ENCODE data around the gene DTYMK.

DTYMK gene

DNA sequence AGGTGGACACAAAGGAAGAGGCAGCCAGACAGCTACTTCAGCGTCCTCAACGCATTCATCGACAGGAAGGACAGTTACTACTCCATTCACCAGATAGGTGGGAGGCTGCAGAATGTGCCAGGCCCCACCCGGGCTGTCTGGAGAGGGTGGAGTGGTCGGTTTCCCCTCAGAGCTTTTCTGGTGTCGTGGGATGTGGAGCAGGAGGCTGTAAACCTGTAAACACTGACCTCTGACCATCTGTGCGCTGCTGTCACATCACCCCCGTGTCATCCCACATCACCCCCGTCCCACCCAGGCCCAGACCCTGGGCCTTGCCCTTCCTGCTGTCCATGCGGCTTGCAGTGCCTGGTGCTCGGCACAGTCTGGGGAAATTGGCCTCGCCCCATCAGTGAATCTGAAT lies 32.1 kb downstream of the DTYMK start:
- H3K4me3 Mint-ChIP-seq: no peak overlapping the region
- H3K27ac Mint-ChIP-seq: no peak overlapping the region
- no peak for DNase-seq
- H3K36me3 Mint-ChIP-seq (ENCODE audit: low read depth): peaks cover 32% of the 10 kb centered on the region
- peaks cover 3% of the 10 kb centered on the region for H3K4me1 Mint-ChIP-seq
- H3K27me3 Mint-ChIP-seq: no peaks in the 10 kb centered on the region
- ATAC-seq: no peak
- H3K9me3 Mint-ChIP-seq: no peaks in the 10 kb centered on the region

DNA sequence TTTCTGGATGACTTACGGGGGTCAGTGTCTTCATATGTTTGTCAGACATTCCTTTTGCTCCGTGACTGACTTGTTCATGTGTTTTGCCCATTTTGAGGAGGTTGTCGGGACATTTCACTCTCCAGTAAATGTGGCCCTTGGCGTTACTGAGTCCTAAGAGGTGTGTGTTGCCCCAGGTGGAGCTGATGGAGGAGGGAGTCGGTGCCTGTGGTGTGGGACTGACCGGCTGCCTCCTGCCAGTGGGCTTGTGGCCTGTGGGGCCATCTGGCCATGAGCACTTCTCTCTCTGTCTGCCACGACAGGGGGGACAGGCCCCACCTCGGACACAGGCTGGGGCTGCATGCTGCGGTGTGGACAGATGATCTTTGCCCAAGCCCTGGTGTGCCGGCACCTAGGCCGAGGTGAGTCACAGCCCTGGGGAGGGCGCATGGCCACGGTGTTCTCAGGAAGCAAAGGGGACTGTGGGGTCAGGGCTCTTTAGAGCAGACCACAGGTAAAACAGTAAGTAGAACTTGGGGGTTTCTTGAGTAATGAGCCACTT lies 33.3 kb downstream of the DTYMK start:
- no peaks in the 10 kb centered on the region for H3K27me3 Mint-ChIP-seq
- H3K36me3 Mint-ChIP-seq (ENCODE audit: low read depth): peaks cover 25% of the 10 kb centered on the region
- ATAC-seq: no peak

DNA sequence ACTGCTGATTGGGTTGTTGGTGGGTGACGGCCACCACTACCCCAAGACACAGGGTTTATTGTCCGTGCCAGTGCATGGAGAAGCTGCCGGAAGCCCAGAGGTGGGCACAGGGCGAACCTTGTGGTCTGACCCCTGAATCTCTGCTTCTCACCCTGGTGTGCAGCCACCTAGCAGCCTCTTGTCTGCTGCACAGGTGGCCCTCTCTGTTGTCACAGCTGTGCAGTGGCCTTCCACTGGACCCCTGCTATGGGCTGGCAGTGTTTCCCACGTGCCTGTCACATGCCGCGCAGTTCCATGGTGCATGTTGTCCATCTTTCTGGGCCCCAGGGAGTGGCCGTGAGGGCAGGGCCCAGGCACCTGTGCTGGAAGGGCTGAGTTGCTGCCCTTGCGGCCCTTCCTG lies 33.9 kb downstream of the DTYMK start:
- Mint-ChIP-seq H3K4me3 (no peak overlapping the region), H3K36me3 (ENCODE audit: low read depth) (peaks cover 23% of the 10 kb centered on the region), H3K27ac (no peak overlapping the region), H3K27me3 (no peaks in the 10 kb centered on the region), H3K9me3 (no peaks in the 10 kb centered on the region), H3K4me1 (peaks cover 7% of the 10 kb centered on the region)
- ATAC-seq (no peak), DNase-seq (no peak)

More for the DNA sequence above, 33.3 kb downstream of the DTYMK start:
- Mint-ChIP-seq H3K4me1 (peaks cover 7% of the 10 kb centered on the region), H3K4me3 (no peak overlapping the region), H3K9me3 (no peaks in the 10 kb centered on the region), H3K27ac (no peak overlapping the region)
- no peak for DNase-seq

DNA sequence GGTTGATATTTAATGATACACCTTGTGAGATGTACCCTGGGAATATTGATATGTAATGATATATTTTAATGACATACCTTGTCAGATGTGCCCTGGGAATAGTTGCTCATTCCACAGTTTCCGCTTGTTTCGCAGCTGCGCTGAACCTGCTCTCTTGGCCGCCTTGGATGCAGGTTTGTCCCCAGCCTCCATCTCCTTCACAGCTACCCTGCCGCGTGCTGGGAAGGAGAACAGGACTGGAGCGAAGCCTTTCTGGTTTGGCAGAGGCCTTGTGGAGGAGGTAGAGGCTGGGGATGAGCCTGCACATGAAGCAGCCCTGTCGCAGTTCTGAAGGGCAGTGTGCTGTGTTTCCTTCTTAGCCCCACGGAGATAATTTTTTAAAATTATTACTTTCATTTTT lies 34.5 kb downstream of the DTYMK start:
- Mint-ChIP-seq H3K9me3 (no peaks in the 10 kb centered on the region), H3K27me3 (no peaks in the 10 kb centered on the region), H3K4me1 (peaks cover 7% of the 10 kb centered on the region), H3K36me3 (ENCODE audit: low read depth) (peaks cover 19% of the 10 kb centered on the region), H3K4me3 (no peak overlapping the region), H3K27ac (no peak overlapping the region)
- no peak for ATAC-seq
- DNase-seq: no peak

DNA sequence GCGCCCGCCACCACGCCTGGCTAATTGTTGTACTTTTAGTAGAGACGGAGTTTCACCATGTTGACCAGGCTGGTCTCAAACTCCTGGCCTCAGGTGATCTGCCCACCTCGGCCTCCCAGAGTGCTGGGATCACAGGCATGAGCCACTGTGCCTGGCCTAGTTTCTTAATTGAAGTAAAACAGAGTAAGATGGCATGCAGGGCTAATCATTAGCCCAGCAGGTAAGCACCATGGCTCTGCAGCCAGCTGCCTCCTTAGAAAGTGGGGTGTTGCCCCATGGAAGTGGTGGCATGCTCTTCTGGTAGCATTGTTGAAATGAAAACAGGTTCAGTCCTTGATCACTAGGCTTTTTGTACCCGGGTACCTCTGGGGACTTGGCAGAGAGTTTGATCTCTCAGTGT lies 36.7 kb downstream of the DTYMK start:
- Mint-ChIP-seq H3K27me3 (no peaks in the 10 kb centered on the region), H3K4me3 (no peak overlapping the region), H3K9me3 (no peaks in the 10 kb centered on the region), H3K27ac (no peak overlapping the region), H3K36me3 (ENCODE audit: low read depth) (peaks cover 13% of the 10 kb centered on the region), H3K4me1 (peaks cover 7% of the 10 kb centered on the region)
- no peak for DNase-seq
- no peak for ATAC-seq

DNA sequence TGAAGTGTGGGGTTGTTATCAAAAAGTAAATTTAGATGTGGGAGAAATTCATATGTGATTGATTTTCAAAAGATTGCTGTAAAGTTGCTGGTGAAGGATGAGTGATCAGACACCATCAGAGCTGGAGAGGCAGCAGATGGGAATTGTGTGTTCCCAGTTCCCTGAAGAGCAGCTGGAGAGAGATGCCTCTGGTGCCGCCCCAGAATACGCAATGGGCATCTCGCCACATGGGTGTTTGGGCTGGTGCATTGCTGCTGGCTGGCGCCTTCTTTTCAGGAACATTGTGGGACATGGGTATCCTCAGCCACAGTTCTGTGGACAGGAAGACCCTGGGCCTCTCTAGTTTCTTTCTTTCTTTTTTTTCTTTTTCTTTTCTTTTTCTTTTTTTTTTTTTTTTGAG lies 37.2 kb downstream of the DTYMK start:
- Mint-ChIP-seq H3K4me1 (peaks cover 7% of the 10 kb centered on the region), H3K4me3 (no peak overlapping the region), H3K36me3 (ENCODE audit: low read depth) (peaks cover 10% of the 10 kb centered on the region), H3K27ac (no peak overlapping the region), H3K27me3 (no peaks in the 10 kb centered on the region), H3K9me3 (no peaks in the 10 kb centered on the region)
- DNase-seq: no peak
- no peak for ATAC-seq

DNA sequence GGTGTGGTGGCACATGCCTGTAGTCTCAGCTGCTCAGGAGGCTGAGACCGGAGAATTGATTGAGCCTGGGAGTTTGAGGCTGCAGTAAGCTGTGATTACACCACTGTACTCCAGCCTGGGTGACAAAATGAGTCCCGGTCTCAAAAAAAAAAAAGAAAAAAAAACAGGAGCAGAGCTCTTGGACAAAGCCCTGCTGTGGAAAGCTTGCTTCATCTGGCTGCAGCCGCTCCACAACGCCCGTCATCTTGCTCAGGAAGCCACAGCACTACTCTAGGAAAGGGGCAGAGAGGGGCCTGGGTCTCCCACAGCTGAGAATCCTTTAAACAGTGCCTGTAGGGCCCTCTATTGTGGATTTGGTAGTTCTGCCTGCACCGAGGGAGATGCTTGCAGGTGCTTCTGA lies 38.2 kb downstream of the DTYMK start:
- Mint-ChIP-seq H3K4me1 (peaks cover 11% of the 10 kb centered on the region), H3K36me3 (ENCODE audit: low read depth) (peaks cover 10% of the 10 kb centered on the region), H3K27ac (no peak overlapping the region), H3K9me3 (no peaks in the 10 kb centered on the region), H3K4me3 (no peak overlapping the region), H3K27me3 (no peaks in the 10 kb centered on the region)
- no peak for DNase-seq
- no peak for ATAC-seq

DNA sequence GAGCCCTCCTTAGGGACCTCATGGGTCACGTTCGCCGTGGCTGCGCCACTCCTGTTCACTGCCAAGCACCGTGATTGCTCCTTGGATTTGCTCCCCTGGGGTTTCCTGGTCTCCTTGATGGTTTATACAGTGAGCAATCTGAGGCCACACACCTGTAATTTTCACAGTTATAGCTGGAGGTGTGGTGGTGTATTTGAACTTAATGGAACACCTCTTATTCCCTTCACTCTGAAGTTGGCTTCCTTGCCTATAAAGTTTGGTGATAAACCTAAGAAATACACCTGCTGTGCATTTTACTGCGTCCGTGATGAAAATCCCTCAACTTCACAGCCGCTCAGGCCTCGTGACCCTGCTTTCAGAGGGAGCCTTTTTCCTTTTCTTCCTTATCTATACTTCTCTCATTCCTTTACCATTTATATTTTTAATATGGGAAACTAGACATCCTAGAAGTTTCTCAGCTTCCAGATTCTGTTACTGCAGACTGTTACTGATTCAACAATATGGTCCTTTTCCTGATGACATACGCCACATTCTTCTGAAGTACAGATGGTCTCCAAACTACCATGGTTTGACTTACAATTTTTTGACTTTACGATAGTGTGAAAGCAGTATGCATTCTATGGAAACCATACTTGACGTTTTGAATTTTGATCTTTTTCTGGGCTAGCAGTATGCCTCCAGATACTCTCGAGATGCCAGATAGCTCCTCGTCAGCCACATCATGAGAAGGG lies 40.5 kb downstream of the DTYMK start:
- no peak overlapping the region for H3K27ac Mint-ChIP-seq
- DNase-seq: no peak
- peaks cover 26% of the 10 kb centered on the region for H3K4me1 Mint-ChIP-seq
- ATAC-seq: no peak
- H3K9me3 Mint-ChIP-seq: no peaks in the 10 kb centered on the region
- no peak overlapping the region for H3K4me3 Mint-ChIP-seq
- peaks cover 9% of the 10 kb centered on the region for H3K36me3 Mint-ChIP-seq (ENCODE audit: low read depth)
- H3K27me3 Mint-ChIP-seq: no peaks in the 10 kb centered on the region

DNA sequence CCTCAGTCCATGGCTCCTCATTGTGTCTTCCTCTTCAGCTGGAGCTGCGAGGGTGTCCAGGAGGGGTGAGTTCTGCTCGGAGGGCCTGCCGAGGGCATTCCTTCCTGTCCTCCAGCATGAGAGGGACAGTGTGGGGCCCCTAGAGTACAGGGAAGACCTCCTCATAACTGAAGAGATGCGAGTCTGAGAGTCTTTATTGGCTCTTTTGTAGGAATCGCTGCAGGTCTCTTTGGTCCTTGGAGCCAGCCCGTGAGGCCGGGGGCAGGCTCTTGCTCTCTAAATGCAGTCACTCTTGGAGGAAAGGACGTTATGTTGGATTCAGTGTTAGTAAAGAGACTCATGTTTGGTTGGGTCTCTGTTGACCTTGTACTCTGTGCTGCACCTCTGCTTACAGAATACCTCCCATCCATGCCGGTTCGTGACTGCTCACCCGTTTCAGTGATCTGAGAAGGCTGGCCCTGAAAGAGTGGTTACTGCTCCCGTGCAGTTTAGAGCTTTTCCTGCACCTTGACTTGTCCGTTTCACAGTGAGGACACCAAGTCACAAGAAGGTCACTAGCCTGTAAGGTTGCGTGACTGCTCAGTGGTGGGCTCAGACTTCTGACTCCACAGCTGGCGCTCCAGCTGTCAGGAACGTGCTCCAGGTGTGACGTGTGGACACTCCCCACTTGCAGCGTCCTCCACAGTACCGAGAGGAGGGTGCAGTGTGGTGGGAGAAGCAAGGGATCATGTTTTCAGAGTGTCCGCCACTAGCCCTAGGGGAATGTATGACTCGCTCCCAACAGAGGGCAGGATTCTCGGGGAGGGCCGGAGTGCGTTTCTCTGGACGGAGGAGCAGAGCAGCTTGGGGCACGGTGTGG lies 41.3 kb downstream of the DTYMK start:
- peaks cover 32% of the 10 kb centered on the region for H3K4me1 Mint-ChIP-seq
- H3K27ac Mint-ChIP-seq: no peak overlapping the region
- DNase-seq (no peak), ATAC-seq (no peak)
- H3K27me3 Mint-ChIP-seq: no peaks in the 10 kb centered on the region
- peaks cover 9% of the 10 kb centered on the region for H3K36me3 Mint-ChIP-seq (ENCODE audit: low read depth)
- H3K9me3 Mint-ChIP-seq: no peaks in the 10 kb centered on the region
- H3K4me3 Mint-ChIP-seq: no peak overlapping the region

DNA sequence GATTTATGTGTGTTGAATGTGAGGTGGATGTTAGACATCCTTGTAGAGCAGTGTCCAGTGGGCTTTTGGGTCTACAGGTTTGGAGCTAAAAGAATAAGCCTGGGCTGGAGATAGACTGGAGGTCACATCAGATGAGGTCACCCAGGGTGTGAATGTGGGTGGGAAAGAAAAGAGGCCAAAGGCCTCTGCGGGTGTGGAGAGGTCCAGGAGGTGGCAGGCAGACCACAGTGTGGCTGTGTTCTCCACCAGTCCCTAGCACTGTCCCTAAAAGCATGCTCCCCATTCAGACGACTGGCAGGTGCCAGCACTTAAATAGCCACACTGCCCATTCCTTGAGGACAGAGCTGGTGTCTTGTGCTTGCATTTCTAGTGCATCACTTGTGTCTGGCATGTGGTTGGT lies 45.0 kb downstream of the DTYMK start:
- ATAC-seq: no peak
- peak overlapping the region; percentile 57 for H3K27ac Mint-ChIP-seq
- no peak overlapping the region for H3K4me3 Mint-ChIP-seq
- H3K36me3 Mint-ChIP-seq (ENCODE audit: low read depth): peaks cover 22% of the 10 kb centered on the region
- H3K4me1 Mint-ChIP-seq: peaks cover 49% of the 10 kb centered on the region
- H3K9me3 Mint-ChIP-seq: no peaks in the 10 kb centered on the region
- no peaks in the 10 kb centered on the region for H3K27me3 Mint-ChIP-seq
- no peak for DNase-seq

DNA sequence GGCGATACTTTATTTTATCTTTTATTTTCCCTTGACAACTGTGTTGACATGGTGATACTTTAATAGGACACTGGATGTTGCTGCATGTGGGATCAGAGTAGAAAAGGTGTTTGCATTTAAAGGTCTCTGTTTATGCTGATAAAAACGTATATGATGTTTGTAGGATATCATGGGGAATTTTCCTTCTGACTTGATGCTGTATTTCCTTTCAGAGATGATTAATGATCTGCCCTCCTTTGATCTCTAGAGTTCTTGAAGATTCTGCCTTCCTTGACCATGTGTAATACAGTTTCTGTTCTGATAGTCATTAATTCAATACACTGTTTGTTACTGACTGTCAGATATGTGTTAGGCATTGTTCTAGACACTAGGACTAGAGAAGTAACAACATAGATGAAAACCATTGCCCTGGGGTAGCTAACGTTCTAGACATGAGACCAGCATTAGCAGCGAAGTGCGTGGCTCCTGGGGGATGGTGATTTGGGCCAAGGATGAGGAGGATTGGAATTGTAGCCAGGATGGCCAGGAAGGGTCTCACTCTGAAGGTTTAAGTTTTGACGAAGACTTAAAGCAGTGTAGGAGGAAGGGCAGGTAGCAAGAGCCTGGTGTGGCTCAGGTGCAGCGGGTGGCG lies 46.3 kb downstream of the DTYMK start:
- DNase-seq (no peak), ATAC-seq (no peak)
- Mint-ChIP-seq H3K27me3 (no peaks in the 10 kb centered on the region), H3K36me3 (ENCODE audit: low read depth) (peaks cover 21% of the 10 kb centered on the region), H3K27ac (peak overlapping the region; percentile 34), H3K4me3 (no peak overlapping the region), H3K9me3 (no peaks in the 10 kb centered on the region), H3K4me1 (peaks cover 54% of the 10 kb centered on the region)

DNA sequence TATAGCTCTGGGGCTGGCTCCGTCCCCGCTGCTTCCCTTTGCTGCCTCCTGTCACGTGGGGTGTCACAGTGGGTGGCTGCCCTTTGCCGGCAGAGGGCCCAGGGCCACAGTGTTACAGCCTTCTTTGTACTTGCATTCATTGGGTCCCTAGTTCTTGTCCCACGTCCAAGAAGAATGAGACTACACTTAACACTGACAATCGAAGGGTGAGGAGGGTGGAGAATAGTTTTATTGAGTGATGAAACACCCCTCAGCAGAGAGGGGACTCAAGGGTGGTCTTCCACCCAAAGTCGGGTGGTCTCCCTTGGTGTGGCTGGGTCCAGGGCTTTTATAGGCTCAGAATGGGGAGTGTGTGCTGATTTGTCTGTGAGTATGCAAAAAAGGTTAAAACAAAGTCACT lies 47.2 kb downstream of the DTYMK start:
- ATAC-seq: no peak
- H3K4me3 Mint-ChIP-seq: peak overlapping the region; percentile 99
- peaks cover 26% of the 10 kb centered on the region for H3K36me3 Mint-ChIP-seq (ENCODE audit: low read depth)
- DNase-seq: no peak
- no peaks in the 10 kb centered on the region for H3K27me3 Mint-ChIP-seq
- H3K9me3 Mint-ChIP-seq: no peaks in the 10 kb centered on the region
- peaks cover 61% of the 10 kb centered on the region for H3K4me1 Mint-ChIP-seq
- no peak overlapping the region for H3K27ac Mint-ChIP-seq

DNA sequence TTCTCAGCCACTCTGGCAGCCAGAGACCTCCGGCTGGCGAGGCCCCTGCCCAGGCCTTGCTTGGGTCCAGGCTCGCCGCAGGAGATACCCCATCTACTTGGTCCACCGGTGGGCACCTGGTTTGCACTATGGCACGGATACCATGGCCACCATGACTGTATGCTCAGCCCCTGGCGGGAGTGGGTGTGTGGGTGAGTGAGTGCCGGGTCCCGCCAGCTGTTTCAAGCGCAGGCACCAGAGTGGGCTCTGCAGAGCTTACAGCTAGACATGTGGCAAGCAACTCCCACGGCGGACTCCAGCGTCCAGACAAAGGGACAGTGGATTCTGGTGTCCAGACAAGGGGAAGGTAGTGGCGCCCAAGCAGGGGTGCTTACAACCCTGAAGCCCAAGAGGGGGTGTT lies 47.7 kb downstream of the DTYMK start:
- peak overlapping the region; percentile 99 for H3K4me3 Mint-ChIP-seq

DNA sequence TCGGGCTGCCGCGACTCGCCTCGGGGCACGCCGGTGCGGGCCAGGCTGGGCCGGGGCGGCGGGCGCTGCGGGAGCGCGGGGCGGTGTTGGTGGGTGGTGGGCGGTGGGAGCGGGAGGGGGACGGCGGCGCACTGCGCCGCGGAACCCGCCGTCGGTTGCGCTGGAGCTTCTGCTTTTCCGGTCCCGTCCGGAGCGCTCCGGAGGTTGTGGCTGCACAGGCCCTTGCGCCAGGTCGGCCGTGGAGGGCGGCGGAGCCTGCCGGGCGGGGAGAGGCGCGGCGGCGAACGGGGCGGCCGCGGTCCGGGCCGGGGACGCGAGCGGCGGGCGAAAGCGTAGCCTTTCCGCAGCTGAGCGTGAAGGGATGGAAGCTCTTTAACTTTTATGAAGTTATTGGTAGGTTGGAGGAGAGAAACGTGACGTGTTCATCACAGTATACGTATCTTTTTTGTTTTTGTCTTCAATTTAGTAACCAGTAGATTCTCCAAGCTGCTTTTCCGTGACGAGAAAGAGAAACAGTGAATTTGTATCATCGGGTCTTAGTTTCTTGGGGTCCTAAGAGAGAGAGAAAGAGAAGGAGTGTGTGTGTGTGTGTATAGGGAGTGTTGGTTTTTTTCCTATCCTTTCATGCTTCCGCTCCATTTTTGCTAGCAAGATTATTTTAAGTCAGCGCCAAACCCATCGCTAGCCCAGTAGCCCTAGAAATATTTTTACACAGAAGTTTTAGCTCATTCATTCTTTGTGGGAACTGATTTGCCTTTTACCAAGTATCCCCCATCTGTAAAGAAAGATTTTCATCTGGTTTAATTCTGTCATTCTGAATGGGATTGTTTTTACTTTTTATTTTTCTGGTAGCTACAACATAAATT lies 48.6 kb downstream of the DTYMK start:
- no peaks in the 10 kb centered on the region for H3K27me3 Mint-ChIP-seq
- H3K4me3 Mint-ChIP-seq: peak overlapping the region; percentile 99
- peaks cover 31% of the 10 kb centered on the region for H3K36me3 Mint-ChIP-seq (ENCODE audit: low read depth)
- peaks cover 57% of the 10 kb centered on the region for H3K4me1 Mint-ChIP-seq
- ATAC-seq (peak; percentile 18), DNase-seq (no peak)
- no peaks in the 10 kb centered on the region for H3K9me3 Mint-ChIP-seq
- peak overlapping the region; percentile 93 for H3K27ac Mint-ChIP-seq

More for the DNA sequence above, 47.7 kb downstream of the DTYMK start:
- peak overlapping the region; percentile 93 for H3K27ac Mint-ChIP-seq
- no peaks in the 10 kb centered on the region for H3K9me3 Mint-ChIP-seq
- peaks cover 58% of the 10 kb centered on the region for H3K4me1 Mint-ChIP-seq
- ATAC-seq: no peak
- DNase-seq: no peak
- no peaks in the 10 kb centered on the region for H3K27me3 Mint-ChIP-seq
- H3K36me3 Mint-ChIP-seq (ENCODE audit: low read depth): peaks cover 28% of the 10 kb centered on the region
